Measurements from ENCODE around the gene LRRC28. TPM values are rescaled to one million over a fixed set of nuclear protein-coding genes. Genes with fewer than 3 reads are reported as not detected.

LRRC28 gene
- total RNA-seq, 1 donor from 2014 or later, result 23.8 TPM

GRCh38 chr15:99369196-99369595 lies 117.9 kb downstream of the LRRC28 start:
- Histone ChIP-seq H3K27me3 (no peaks in the 10 kb centered on the region), H3K9me3 (no peaks in the 10 kb centered on the region), H3K36me3 (no peaks in the 10 kb centered on the region), H3K4me3 (no peak overlapping the region), H3K27ac (no peak overlapping the region), H3K4me1 (no peaks in the 10 kb centered on the region)
- intact Hi-C loops (cut with DNase I), result no loop called here
- no peak for TF ChIP-seq POLR2A (IDR thresholded peaks at IDR 0.05)
- no peak for TF ChIP-seq CTCF (IDR thresholded peaks at IDR 0.05)
- TF ChIP-seq POLR2AphosphoS5 (IDR thresholded peaks at IDR 0.05; ENCODE audit: insufficient read depth in 1 of 2, low read depth in 1 of 2), result no peak
- DNase-seq (ENCODE audit: extremely low spot score in 2 of 2), result no peak

DNA sequence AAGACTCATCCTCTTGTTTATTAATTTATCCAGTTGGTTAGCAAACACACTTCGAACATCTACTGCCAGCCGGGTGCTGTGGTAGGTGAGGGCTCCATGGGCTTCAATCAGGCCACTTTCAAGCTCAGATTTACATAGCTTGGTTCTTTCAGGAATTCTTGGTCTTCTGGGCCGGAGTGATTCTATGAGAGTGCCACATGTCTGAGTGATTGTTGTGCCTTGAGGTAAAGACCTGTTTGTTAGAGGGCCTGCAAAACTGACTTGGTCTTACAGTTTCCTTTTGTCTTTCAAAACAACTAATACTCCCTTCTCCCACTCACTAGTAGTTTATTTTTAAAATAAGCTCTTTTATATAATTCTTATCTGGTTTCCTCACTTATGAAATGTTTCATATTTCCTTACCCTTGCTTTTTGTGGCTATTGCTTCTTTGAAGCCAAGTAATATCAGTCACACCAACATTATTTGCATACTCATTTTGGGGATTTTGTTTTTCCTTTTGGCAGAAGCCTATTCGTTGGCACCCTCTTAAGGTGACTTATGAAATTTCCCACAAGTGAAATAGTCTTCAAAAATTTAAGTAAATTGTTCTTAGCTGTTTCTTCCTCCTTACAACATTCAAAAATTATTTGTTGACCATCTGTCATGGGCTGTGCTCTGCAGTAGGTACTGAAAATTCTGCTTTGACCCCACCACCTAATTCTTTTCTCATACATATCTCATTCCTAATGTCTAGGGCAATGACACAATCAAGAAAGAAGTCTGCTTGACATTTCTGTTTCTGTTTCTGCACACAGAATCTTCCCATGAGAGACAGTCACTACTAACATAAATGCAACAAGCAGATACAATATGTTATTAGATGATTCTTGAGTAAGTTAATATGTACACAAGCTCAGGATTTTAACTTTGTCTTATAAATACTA lies 120.2 kb downstream of the LRRC28 start:
- no peaks in the 10 kb centered on the region for H3K27me3 ChIP-seq

DNA sequence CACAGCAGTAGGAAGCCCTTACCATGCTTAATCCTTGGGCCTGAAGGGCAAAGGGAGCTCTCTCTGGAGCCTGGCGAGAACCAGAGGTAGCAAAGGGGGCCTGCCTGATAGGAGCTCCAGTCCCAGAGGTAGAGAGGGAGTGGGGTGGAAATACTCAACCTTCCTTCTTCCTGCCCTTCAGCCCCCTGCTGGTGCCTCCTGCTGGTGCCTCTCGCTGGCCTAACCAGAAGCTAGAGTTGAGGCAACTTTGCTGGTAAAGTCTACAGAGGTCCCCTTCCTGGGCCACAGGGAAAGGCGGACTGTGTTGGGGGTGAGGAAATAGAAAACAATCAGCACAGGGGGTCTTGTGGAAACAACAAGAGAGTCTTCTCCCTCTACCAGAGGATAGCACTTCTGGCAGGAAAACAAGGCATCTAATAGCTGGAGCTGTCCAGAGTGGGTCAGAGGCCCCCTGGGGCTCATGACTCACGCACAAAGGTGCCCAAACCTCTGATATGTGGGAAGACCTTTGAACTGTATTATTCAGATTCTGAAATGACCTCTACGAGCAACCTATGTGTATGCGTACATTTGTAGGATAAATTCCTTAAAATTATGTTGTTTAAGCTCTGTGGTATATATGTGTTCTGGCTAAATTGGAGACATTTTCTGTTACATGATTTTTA lies 133.9 kb downstream of the LRRC28 start:
- no peak for DNase-seq (ENCODE audit: extremely low spot score in 2 of 2)
- Histone ChIP-seq H3K4me1 (peaks cover 12% of the 10 kb centered on the region), H3K27me3 (no peaks in the 10 kb centered on the region), H3K27ac (peak overlapping the region; percentile 56), H3K36me3 (no peaks in the 10 kb centered on the region), H3K9me3 (no peaks in the 10 kb centered on the region), H3K4me3 (no peak overlapping the region)
- intact Hi-C loops (cut with DNase I), result no loop called here
- TF ChIP-seq POLR2A (IDR thresholded peaks at IDR 0.05), result no peak
- TF ChIP-seq CTCF (IDR thresholded peaks at IDR 0.05), result no peak
- TF ChIP-seq POLR2AphosphoS5 (IDR thresholded peaks at IDR 0.05; ENCODE audit: insufficient read depth in 1 of 2, low read depth in 1 of 2), result no peak

More for the DNA sequence above, 120.2 kb downstream of the LRRC28 start:
- DNase-seq (ENCODE audit: extremely low spot score in 2 of 2), result no peak
- intact Hi-C loops (cut with DNase I), result no loop called here
- no peak for TF ChIP-seq POLR2AphosphoS5 (IDR thresholded peaks at IDR 0.05; ENCODE audit: insufficient read depth in 1 of 2, low read depth in 1 of 2)
- TF ChIP-seq POLR2A (IDR thresholded peaks at IDR 0.05), result no peak
- TF ChIP-seq CTCF (IDR thresholded peaks at IDR 0.05), result no peak
- Histone ChIP-seq H3K9me3 (no peaks in the 10 kb centered on the region), H3K36me3 (no peaks in the 10 kb centered on the region), H3K27ac (no peak overlapping the region), H3K4me1 (no peaks in the 10 kb centered on the region), H3K4me3 (no peak overlapping the region)

GRCh38 chr15:99385865-99386264 lies 134.6 kb downstream of the LRRC28 start:
- intact Hi-C loops (cut with DNase I), result no loop called here
- peak overlapping the region; percentile 56 for H3K27ac ChIP-seq
- H3K4me1 ChIP-seq, result peaks cover 12% of the 10 kb centered on the region
- H3K4me3 ChIP-seq, result no peak overlapping the region
- TF ChIP-seq POLR2A (IDR thresholded peaks at IDR 0.05) (no peak), POLR2AphosphoS5 (IDR thresholded peaks at IDR 0.05; ENCODE audit: insufficient read depth in 1 of 2, low read depth in 1 of 2) (no peak), CTCF (IDR thresholded peaks at IDR 0.05) (no peak)
- no peaks in the 10 kb centered on the region for H3K9me3 ChIP-seq
- no peaks in the 10 kb centered on the region for H3K27me3 ChIP-seq
- no peak for DNase-seq (ENCODE audit: extremely low spot score in 2 of 2)
- H3K36me3 ChIP-seq, result no peaks in the 10 kb centered on the region
